Measurements from ENCODE around the gene DMBX1.

GRCh38 chr1:46465981-46466476 is 23.6 kb upstream of the DMBX1 start:
- TF ChIP-seq CHD1 (IDR thresholded peaks at IDR 0.05; ENCODE audit: low read depth, low read length) (no peak), CTCF (conservative IDR thresholded peaks at IDR 0.05; ENCODE audit: low read depth, low read length) (no peak)
